Neural cell (in vitro differentiated cells): ENCODE results near the gene SLC27A1. TPM values are rescaled to one million over a fixed set of nuclear protein-coding genes. Genes with fewer than 3 reads are reported as not detected.

Source experiments
- H2AFZ ChIP-seq: fragments of 200-600, 300-800 bp; sonication (generic), shearing (Covaris generic); 2 replicates; pipeline ENCODE4 v1.6.0; 2014; ENCODE audit warnings: low read depth, mild to moderate bottlenecking, antibody characterized with exemption, low read length, moderate library complexity
- H3F3A ChIP-seq: fragments of 200-600 bp; shearing (Covaris generic); 2 replicates; pipeline ENCODE4 v1.6.1; 2016; ENCODE audit warnings: mild to moderate bottlenecking, moderate library complexity, mixed read lengths, antibody characterized with exemption, low read length; ENCODE audit not compliant: insufficient read depth, poor library complexity, severe bottlenecking
- H3K27ac ChIP-seq: fragments of 200-600, 300-800 bp; sonication (generic), shearing (Covaris generic); 2 replicates; pipeline ENCODE4 v1.5.1; 2014; ENCODE audit warnings: mild to moderate bottlenecking, low read length, moderate library complexity
- H3K27me3 ChIP-seq: fragments of 300-800, 200-600 bp; sonication (generic), shearing (Covaris generic); 2 replicates; pipeline ENCODE4 v1.6.0; 2014; ENCODE audit warnings: mild to moderate bottlenecking, low read depth, low read length, moderate library complexity; ENCODE audit not compliant: insufficient read depth
- H3K36me3 ChIP-seq: fragments of 300-800, 200-600 bp; sonication (generic), shearing (Covaris generic); 2 replicates; pipeline ENCODE4 v1.5.1; 2014; ENCODE audit warnings: mild to moderate bottlenecking, antibody characterized with exemption, low read length, moderate library complexity; ENCODE audit not compliant: insufficient read depth
- H3K4me2 ChIP-seq: fragments of 300-800, 200-600 bp; sonication (generic), shearing (Covaris generic); 2 replicates; pipeline ENCODE4 v1.6.0; 2014; ENCODE audit warnings: mild to moderate bottlenecking, low read length
- H3K4me3 ChIP-seq: fragments of 300-800, 200-600 bp; sonication (generic), shearing (Covaris generic); 2 replicates; pipeline ENCODE4 v1.5.1; 2014; ENCODE audit warnings: mild to moderate bottlenecking, low read length, moderate library complexity
- H3K79me2 ChIP-seq: fragments of 200-600 bp; shearing (Covaris generic); replicated peaks from 2 replicates; pipeline ENCODE4 v1.6.0; 2014; ENCODE audit warnings: mild to moderate bottlenecking, low read length, moderate library complexity; ENCODE audit not compliant: insufficient read depth
- H3K9ac ChIP-seq: fragments of 300-800, 200-600 bp; sonication (generic), shearing (Covaris generic); 2 replicates; pipeline ENCODE4 v1.6.1; 2016; ENCODE audit warnings: mild to moderate bottlenecking, low read length, mixed read lengths
- H3K9me2 ChIP-seq: fragments of 200-600 bp; shearing (Covaris generic); 2 replicates; pipeline ENCODE4 v1.6.1; 2016; ENCODE audit warnings: mild to moderate bottlenecking, low read length, mixed read lengths; ENCODE audit not compliant: insufficient read depth
- H3K9me3 ChIP-seq: fragments of 200-600, 300-800 bp; sonication (generic), shearing (Covaris generic); 2 replicates; pipeline ENCODE4 v1.6.1; 2016; ENCODE audit warnings: mild to moderate bottlenecking, mixed run types, low read length, moderate library complexity, mixed read lengths
- H4K20me1 ChIP-seq: fragments of 200-600 bp; shearing (Covaris generic); 2 replicates; pipeline ENCODE4 v1.6.1; 2016; ENCODE audit warnings: mild to moderate bottlenecking, mixed run types; ENCODE audit not compliant: insufficient read depth
- CTCF ChIP-seq: fragments of 450-650 bp; IDR thresholded peaks from 2 replicates; pipeline ENCODE4 v1.5.1; 2014; ENCODE audit warnings: antibody characterized with exemption, mild to moderate bottlenecking, moderate library complexity; ENCODE audit not compliant: poor library complexity, severe bottlenecking
- EP300 ChIP-seq: fragments of 450-650 bp; conservative IDR thresholded peaks from 2 replicates; pipeline ENCODE4 v1.6.1; 2014; ENCODE audit warnings: antibody characterized with exemption, mild to moderate bottlenecking, moderate library complexity; ENCODE audit not compliant: poor library complexity, severe bottlenecking
- EZH2 ChIP-seq: fragments of 200-600, 300-800 bp; shearing (Covaris generic), sonication (generic); IDR thresholded peaks from 2 replicates; pipeline ENCODE4 v1.6.1; 2014; ENCODE audit warnings: antibody characterized with exemption, low read length, borderline replicate concordance, mild to moderate bottlenecking; ENCODE audit not compliant: insufficient read depth, poor library complexity, severe bottlenecking
- MXI1 ChIP-seq: fragments of 450-650 bp; conservative IDR thresholded peaks from 2 replicates; pipeline ENCODE4 v1.6.1; 2014; ENCODE audit warnings: antibody characterized with exemption, mild to moderate bottlenecking; ENCODE audit not compliant: poor library complexity, severe bottlenecking
- POLR2AphosphoS5 ChIP-seq: IDR thresholded peaks from 2 replicates; pipeline ENCODE4 v1.6.1; 2012
- RAD21 ChIP-seq: fragments of 450-650 bp; conservative IDR thresholded peaks from 2 replicates; pipeline ENCODE4 v1.6.1; 2014; ENCODE audit warnings: antibody characterized with exemption, mild to moderate bottlenecking, moderate library complexity
- REST ChIP-seq: IDR thresholded peaks from 2 replicates; pipeline ENCODE4 v1.6.1; 2012; ENCODE audit warnings: borderline replicate concordance
- SMC3 ChIP-seq: fragments of 450-650 bp; conservative IDR thresholded peaks from 2 replicates; pipeline ENCODE4 v1.6.1; 2014; ENCODE audit warnings: antibody characterized with exemption, mild to moderate bottlenecking, moderate library complexity; ENCODE audit not compliant: poor library complexity
- TAF1 ChIP-seq: IDR thresholded peaks from 2 replicates; pipeline ENCODE4 v1.6.1; 2012; ENCODE audit warnings: low read depth
- polyA plus RNA-seq: library from polyadenylated mRNA; depleted of rRNA; stranded (reverse); fragments of >200 nt; gene quantifications from 2 replicates; pipeline ENCODE4 v1.2.3, GENCODE V29; 2014

Gene SLC27A1
- polyA plus RNA-seq, 1 donor from 2014 or later: 22.0 TPM

GRCh38 chr19:17503240-17503639, 32.9 kb downstream of the SLC27A1 start:
- Histone ChIP-seq H3K9me3 (no peaks in the 10 kb centered on the region), H3K36me3 (no peaks in the 10 kb centered on the region), H2AFZ (no peak overlapping the region), H3K79me2 (no peaks in the 10 kb centered on the region), H3F3A (no peaks in the 10 kb centered on the region), H3K4me2 (no peak overlapping the region), H3K4me3 (no peak overlapping the region), H3K27me3 (no peaks in the 10 kb centered on the region), H3K9me2 (no peaks in the 10 kb centered on the region), H3K9ac (no peak overlapping the region), H3K27ac (no peak overlapping the region), H4K20me1 (no peaks in the 10 kb centered on the region)
- no peak for TF ChIP-seq EZH2

GRCh38 chr19:17504030-17504429, 33.7 kb downstream of the SLC27A1 start:
- H3K27ac ChIP-seq: no peak overlapping the region
- no peak for TF ChIP-seq EP300
- no peak for TF ChIP-seq EZH2
- no peak for TF ChIP-seq RAD21
- no peak for TF ChIP-seq REST
- no peak for TF ChIP-seq MXI1
- TF ChIP-seq SMC3: no peak
- TF ChIP-seq CTCF: no peak
- no peak for TF ChIP-seq POLR2AphosphoS5
- TF ChIP-seq TAF1: no peak
- H4K20me1 ChIP-seq: no peaks in the 10 kb centered on the region
- no peaks in the 10 kb centered on the region for H3K9me3 ChIP-seq
- no peaks in the 10 kb centered on the region for H3K27me3 ChIP-seq
- no peak overlapping the region for H3K4me3 ChIP-seq
- no peaks in the 10 kb centered on the region for H3K9me2 ChIP-seq
- H3K4me2 ChIP-seq: no peak overlapping the region
- no peak overlapping the region for H2AFZ ChIP-seq
- H3K9ac ChIP-seq: no peak overlapping the region
- no peaks in the 10 kb centered on the region for H3F3A ChIP-seq
- no peaks in the 10 kb centered on the region for H3K36me3 ChIP-seq
- H3K79me2 ChIP-seq: no peaks in the 10 kb centered on the region

GRCh38 chr19:17504456-17504855, 34.1 kb downstream of the SLC27A1 start:
- H3K36me3 ChIP-seq: no peaks in the 10 kb centered on the region
- no peaks in the 10 kb centered on the region for H3K79me2 ChIP-seq
- no peak overlapping the region for H3K4me3 ChIP-seq
- H4K20me1 ChIP-seq: no peaks in the 10 kb centered on the region
- no peaks in the 10 kb centered on the region for H3K27me3 ChIP-seq
- no peak for TF ChIP-seq EP300
- TF ChIP-seq CTCF: no peak
- TF ChIP-seq REST: no peak
- TF ChIP-seq SMC3: no peak
- no peak for TF ChIP-seq POLR2AphosphoS5
- TF ChIP-seq EZH2: no peak
- no peak for TF ChIP-seq RAD21
- no peak for TF ChIP-seq TAF1
- TF ChIP-seq MXI1: no peak
- H2AFZ ChIP-seq: no peak overlapping the region
- H3K9me2 ChIP-seq: no peaks in the 10 kb centered on the region
- no peaks in the 10 kb centered on the region for H3F3A ChIP-seq
- no peak overlapping the region for H3K9ac ChIP-seq
- H3K4me2 ChIP-seq: no peak overlapping the region
- H3K27ac ChIP-seq: no peak overlapping the region
- H3K9me3 ChIP-seq: no peaks in the 10 kb centered on the region
